ENCODE measurements around the gene TNRC6B. TPM values are rescaled to one million over a fixed set of nuclear protein-coding genes. Genes with fewer than 3 reads are reported as not detected.
"Not testable (repeated sequence)": the region's sequence is repeated elsewhere in the genome, so short reads cannot be mapped to it uniquely, and the experiment has no call there.

The TNRC6B gene
- total and polyA plus RNA-seq, 4 donors, result 2.0 to 85.0 (median 46.0) TPM

- 88 to 90% methylated on average over 8 of the region's 8 CpGs for WGBS, 2 donors
- H3K36me3 ChIP-seq (ENCODE audit: control insufficient read depth in 1 of 2, insufficient read depth in 2 of 2, low read length in 1 of 2); DNase-seq; intact Hi-C loops (cut with DNase I); H3K27ac ChIP-seq (ENCODE audit: low read depth in 1 of 2, low read length in 2 of 2); ATAC-seq (ENCODE audit: low FRiP score); H3K9me3 ChIP-seq (ENCODE audit: control insufficient read depth, low read length); H3K4me3 ChIP-seq (ENCODE audit: low read length in 2 of 2); H3K27me3 ChIP-seq (ENCODE audit: control insufficient read depth in 1 of 2, insufficient read depth in 2 of 2, low read length in 1 of 2): not testable (repeated sequence)
- peaks cover 2 to 12% of the 10 kb centered on the region in 2 donors for H3K4me1 ChIP-seq (ENCODE audit: control insufficient read depth in 1 of 2, insufficient read depth in 2 of 2, low read length in 2 of 2)
Measured at GRCh38 chr22:40222979-40223378, 45.3 kb downstream of the TNRC6B start.

DNA sequence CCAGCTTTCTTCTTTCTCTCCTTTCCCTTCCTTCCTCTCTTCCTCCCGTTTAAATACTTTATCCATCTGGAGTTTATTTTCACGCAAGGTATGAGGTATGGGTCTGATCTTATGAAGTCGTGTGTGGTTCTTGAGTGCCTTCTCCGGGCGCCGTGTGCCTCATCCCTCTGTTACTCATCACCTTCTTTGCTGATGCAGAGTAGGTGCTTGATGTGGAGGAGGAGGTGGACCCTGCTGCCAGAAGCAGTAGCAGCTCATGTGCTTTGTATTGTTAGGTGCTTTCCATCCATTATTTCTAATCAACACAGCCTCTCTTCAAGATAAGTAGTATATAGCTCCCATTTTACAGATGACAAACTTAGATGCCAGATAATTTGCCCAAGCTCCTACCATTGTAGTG, 47.0 kb downstream of the TNRC6B start:
- no peaks in the 10 kb centered on the region for H3K9me3 ChIP-seq (ENCODE audit: control insufficient read depth, low read length)
- H3K27me3 ChIP-seq (ENCODE audit: control insufficient read depth in 1 of 2, insufficient read depth in 2 of 2, low read length in 1 of 2), result no peaks in the 10 kb centered on the region
- H3K36me3 ChIP-seq (ENCODE audit: control insufficient read depth in 1 of 2, insufficient read depth in 2 of 2, low read length in 1 of 2), result no peaks in the 10 kb centered on the region
- no peak overlapping the region for H3K4me3 ChIP-seq (ENCODE audit: low read length in 2 of 2)
- no peak for DNase-seq
- 78 to 79% methylated on average over 6 of the region's 6 CpGs for WGBS, 2 donors
- intact Hi-C loops (cut with DNase I), result no loop called here
- H3K27ac ChIP-seq (ENCODE audit: low read depth in 1 of 2, low read length in 2 of 2), result no peak overlapping the region
- H3K4me1 ChIP-seq (ENCODE audit: control insufficient read depth in 1 of 2, insufficient read depth in 2 of 2, low read length in 2 of 2), result peaks cover 2 to 7% of the 10 kb centered on the region in 2 donors
- ATAC-seq (ENCODE audit: low FRiP score), result no peak

- no peak overlapping the region for H3K27ac ChIP-seq (ENCODE audit: low read depth in 1 of 2, low read length in 2 of 2)
- H3K27me3 ChIP-seq (ENCODE audit: control insufficient read depth in 1 of 2, insufficient read depth in 2 of 2, low read length in 1 of 2), result no peaks in the 10 kb centered on the region
- H3K4me1 ChIP-seq (ENCODE audit: control insufficient read depth in 1 of 2, insufficient read depth in 2 of 2, low read length in 2 of 2), result peaks cover 0 to 5% of the 10 kb centered on the region in 2 donors
- intact Hi-C loops (cut with DNase I), result no loop called here
- DNase-seq, result no peak
- no peaks in the 10 kb centered on the region for H3K9me3 ChIP-seq (ENCODE audit: control insufficient read depth, low read length)
- H3K4me3 ChIP-seq (ENCODE audit: low read length in 2 of 2), result no peak overlapping the region
- no peaks in the 10 kb centered on the region for H3K36me3 ChIP-seq (ENCODE audit: control insufficient read depth in 1 of 2, insufficient read depth in 2 of 2, low read length in 1 of 2)
- ATAC-seq (ENCODE audit: low FRiP score), result no peak
Measured at GRCh38 chr22:40226620-40227019, 48.9 kb downstream of the TNRC6B start.

GRCh38 chr22:40231618-40232313, 54.0 kb downstream of the TNRC6B start:
- no peak for DNase-seq
- ATAC-seq (ENCODE audit: low FRiP score), result no peak
- intact Hi-C loops (cut with DNase I), result no loop called here
- Histone ChIP-seq H3K9me3 (ENCODE audit: control insufficient read depth, low read length) (no peaks in the 10 kb centered on the region), H3K4me3 (ENCODE audit: low read length in 2 of 2) (no peak overlapping the region), H3K27me3 (ENCODE audit: control insufficient read depth in 1 of 2, insufficient read depth in 2 of 2, low read length in 1 of 2) (no peaks in the 10 kb centered on the region), H3K27ac (ENCODE audit: low read depth in 1 of 2, low read length in 2 of 2) (no peak overlapping the region), H3K36me3 (ENCODE audit: control insufficient read depth in 1 of 2, insufficient read depth in 2 of 2, low read length in 1 of 2) (no peaks in the 10 kb centered on the region), H3K4me1 (ENCODE audit: control insufficient read depth in 1 of 2, insufficient read depth in 2 of 2, low read length in 2 of 2) (peaks cover 0 to 2% of the 10 kb centered on the region in 2 donors)
- WGBS, 2 donors, result 91 to 93% methylated on average over 6 of the region's 6 CpGs

DNA sequence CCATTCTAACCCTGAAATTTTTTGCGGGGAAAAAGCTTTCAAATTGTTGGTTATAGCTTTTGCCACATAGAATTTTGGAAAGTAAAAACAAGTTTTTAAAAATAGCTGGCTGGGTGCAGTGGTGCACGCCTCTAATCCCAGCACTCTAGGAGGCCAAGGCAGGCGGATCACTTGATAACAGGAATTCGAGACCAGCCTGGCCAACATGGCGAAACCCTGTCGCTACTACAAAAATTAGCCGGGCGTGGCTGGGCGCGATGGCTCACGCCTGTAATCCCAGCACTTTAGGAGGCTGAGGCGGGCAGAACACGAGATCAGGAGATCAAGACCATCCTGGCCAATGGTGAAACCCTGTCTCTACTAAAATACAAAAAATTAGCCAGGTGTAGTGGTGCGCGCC, 54.9 kb downstream of the TNRC6B start:
- WGBS, 2 donors, result 85 to 90% methylated on average over 15 of the region's 15 CpGs
- no peak overlapping the region for H3K4me3 ChIP-seq (ENCODE audit: low read length in 2 of 2)

GRCh38 chr22:40233886-40234285, 56.2 kb downstream of the TNRC6B start:
- Histone ChIP-seq H3K4me1 (ENCODE audit: control insufficient read depth in 1 of 2, insufficient read depth in 2 of 2, low read length in 2 of 2) (peaks cover 0 to 2% of the 10 kb centered on the region in 2 donors), H3K4me3 (ENCODE audit: low read length in 2 of 2) (no peak overlapping the region), H3K36me3 (ENCODE audit: control insufficient read depth in 1 of 2, insufficient read depth in 2 of 2, low read length in 1 of 2) (no peaks in the 10 kb centered on the region), H3K27ac (ENCODE audit: low read depth in 1 of 2, low read length in 2 of 2) (no peak overlapping the region), H3K9me3 (ENCODE audit: control insufficient read depth, low read length) (no peaks in the 10 kb centered on the region), H3K27me3 (ENCODE audit: control insufficient read depth in 1 of 2, insufficient read depth in 2 of 2, low read length in 1 of 2) (no peaks in the 10 kb centered on the region)
- intact Hi-C loops (cut with DNase I), result no loop called here
- no peak for DNase-seq
- WGBS, 2 donors, result 96% methylated on average over 8 of the region's 8 CpGs
- no peak for ATAC-seq (ENCODE audit: low FRiP score)

More for the DNA sequence above, 54.9 kb downstream of the TNRC6B start:
- Histone ChIP-seq H3K9me3 (ENCODE audit: control insufficient read depth, low read length) (no peaks in the 10 kb centered on the region), H3K27me3 (ENCODE audit: control insufficient read depth in 1 of 2, insufficient read depth in 2 of 2, low read length in 1 of 2) (no peaks in the 10 kb centered on the region), H3K4me1 (ENCODE audit: control insufficient read depth in 1 of 2, insufficient read depth in 2 of 2, low read length in 2 of 2) (peaks cover 0 to 2% of the 10 kb centered on the region in 2 donors), H3K27ac (ENCODE audit: low read depth in 1 of 2, low read length in 2 of 2) (no peak overlapping the region), H3K36me3 (ENCODE audit: control insufficient read depth in 1 of 2, insufficient read depth in 2 of 2, low read length in 1 of 2) (no peaks in the 10 kb centered on the region)
- no peak for DNase-seq
- intact Hi-C loops (cut with DNase I), result no loop called here
- ATAC-seq (ENCODE audit: low FRiP score), result no peak

DNA sequence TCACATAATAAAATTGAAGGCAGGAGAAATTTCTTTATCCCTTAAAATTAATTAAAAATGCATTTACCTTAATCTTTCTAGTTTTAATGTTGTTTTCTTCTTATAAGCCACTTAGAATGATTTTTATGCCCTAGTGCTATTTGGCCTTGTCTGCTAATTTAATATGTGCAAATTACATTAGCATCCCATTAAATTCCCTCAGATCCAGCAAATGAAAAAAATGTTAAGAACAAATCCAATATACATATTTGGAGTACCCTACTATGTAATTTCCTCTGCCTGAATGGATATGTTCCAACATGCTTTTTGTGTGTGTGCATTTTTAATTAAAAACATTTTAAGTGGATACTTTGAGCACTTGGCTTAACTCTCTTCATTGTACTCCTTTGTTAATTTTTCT, 56.9 kb downstream of the TNRC6B start:
- DNase-seq (no peak), ATAC-seq (ENCODE audit: low FRiP score) (no peak)
- H3K27me3 ChIP-seq (ENCODE audit: control insufficient read depth in 1 of 2, insufficient read depth in 2 of 2, low read length in 1 of 2), result no peaks in the 10 kb centered on the region
- no peaks in the 10 kb centered on the region for H3K36me3 ChIP-seq (ENCODE audit: control insufficient read depth in 1 of 2, insufficient read depth in 2 of 2, low read length in 1 of 2)
- no peak overlapping the region for H3K27ac ChIP-seq (ENCODE audit: low read depth in 1 of 2, low read length in 2 of 2)
- H3K4me3 ChIP-seq (ENCODE audit: low read length in 2 of 2), result no peak overlapping the region
- peaks cover 0 to 2% of the 10 kb centered on the region in 2 donors for H3K4me1 ChIP-seq (ENCODE audit: control insufficient read depth in 1 of 2, insufficient read depth in 2 of 2, low read length in 2 of 2)
- H3K9me3 ChIP-seq (ENCODE audit: control insufficient read depth, low read length), result no peaks in the 10 kb centered on the region
- intact Hi-C loops (cut with DNase I), result no loop called here

DNA sequence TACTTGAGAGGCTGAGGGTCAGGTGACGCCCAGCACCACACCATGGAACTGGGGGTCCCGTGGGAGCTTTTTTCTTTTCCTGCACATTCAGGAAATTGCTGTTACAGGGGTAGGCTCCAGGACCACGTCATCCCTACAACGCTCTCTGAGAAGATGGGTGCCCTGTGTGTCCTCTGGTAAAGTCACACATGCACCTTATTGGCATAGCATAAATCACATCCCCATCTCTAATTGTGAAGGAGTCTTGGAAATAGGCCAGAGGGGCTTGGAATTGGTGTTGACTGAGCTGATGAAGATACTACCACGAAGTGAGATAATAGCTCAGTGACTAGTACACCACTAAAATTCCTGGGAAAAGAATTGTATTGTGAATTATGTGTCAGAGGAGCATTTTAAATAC, 57.6 kb downstream of the TNRC6B start:
- no peak for DNase-seq
- peaks cover 0 to 2% of the 10 kb centered on the region in 2 donors for H3K4me1 ChIP-seq (ENCODE audit: control insufficient read depth in 1 of 2, insufficient read depth in 2 of 2, low read length in 2 of 2)

DNA sequence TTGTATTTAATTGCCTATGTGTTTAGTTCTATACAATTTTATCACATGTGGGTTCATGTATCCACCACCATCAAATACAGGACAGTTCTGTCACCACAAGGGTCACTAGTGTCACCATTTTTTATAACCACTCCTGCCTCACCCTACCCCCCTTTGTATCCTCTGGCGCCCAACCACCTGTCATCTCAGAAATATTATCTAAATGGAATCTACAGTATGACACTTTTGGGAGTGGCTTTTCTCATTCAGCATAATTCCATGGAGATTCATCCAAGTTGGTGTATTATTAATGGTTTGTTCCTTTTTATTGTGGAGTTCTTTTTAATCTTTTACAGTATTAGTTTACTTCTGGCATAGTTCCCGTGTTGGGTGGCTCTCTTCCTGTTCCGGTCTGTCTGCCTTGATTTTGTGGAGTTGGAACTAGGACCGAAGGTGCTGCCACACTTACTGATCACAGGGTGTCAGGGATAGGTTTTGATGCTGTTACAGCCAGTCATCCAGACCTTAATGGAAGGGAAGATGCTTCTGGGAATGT, 58.5 kb downstream of the TNRC6B start:
- Histone ChIP-seq H3K9me3 (ENCODE audit: control insufficient read depth, low read length) (no peaks in the 10 kb centered on the region), H3K4me3 (ENCODE audit: low read length in 2 of 2) (no peak overlapping the region), H3K36me3 (ENCODE audit: control insufficient read depth in 1 of 2, insufficient read depth in 2 of 2, low read length in 1 of 2) (no peaks in the 10 kb centered on the region), H3K27ac (ENCODE audit: low read depth in 1 of 2, low read length in 2 of 2) (no peak overlapping the region), H3K4me1 (ENCODE audit: control insufficient read depth in 1 of 2, insufficient read depth in 2 of 2, low read length in 2 of 2) (peaks cover 0 to 2% of the 10 kb centered on the region in 2 donors), H3K27me3 (ENCODE audit: control insufficient read depth in 1 of 2, insufficient read depth in 2 of 2, low read length in 1 of 2) (no peaks in the 10 kb centered on the region)
- intact Hi-C loops (cut with DNase I), result no loop called here
- 61 to 68% methylated on average over 4 of the region's 4 CpGs for WGBS, 2 donors
- DNase-seq, result no peak
- no peak for ATAC-seq (ENCODE audit: low FRiP score)

More for the DNA sequence above, 57.6 kb downstream of the TNRC6B start:
- Histone ChIP-seq H3K27me3 (ENCODE audit: control insufficient read depth in 1 of 2, insufficient read depth in 2 of 2, low read length in 1 of 2) (no peaks in the 10 kb centered on the region), H3K36me3 (ENCODE audit: control insufficient read depth in 1 of 2, insufficient read depth in 2 of 2, low read length in 1 of 2) (no peaks in the 10 kb centered on the region), H3K9me3 (ENCODE audit: control insufficient read depth, low read length) (no peaks in the 10 kb centered on the region), H3K27ac (ENCODE audit: low read depth in 1 of 2, low read length in 2 of 2) (no peak overlapping the region), H3K4me3 (ENCODE audit: low read length in 2 of 2) (no peak overlapping the region)
- 50 to 69% methylated on average over 5 of the region's 5 CpGs for WGBS, 2 donors
- intact Hi-C loops (cut with DNase I), result no loop called here
- ATAC-seq (ENCODE audit: low FRiP score), result no peak

Measured in aorta (tissue), 5 donors.